ENCODE results near the gene KCNG4. TPM values are rescaled to one million over a fixed set of nuclear protein-coding genes. Genes with fewer than 3 reads are reported as not detected.

The KCNG4 gene
- total RNA-seq, result not detected

GRCh38 chr16:84239909-84240308 is at the start of gene KCNG4:
Gene KCNG4, minus strand, starts transcription at chr16:84240012. Its CDS starts 2,527 bp downstream, at chr16:84237485.
- no peak within 1 kb of the TSS for H3K4me3 ChIP-seq
- no peaks in the 10 kb centered on the region for H3K36me3 ChIP-seq
- H3K4me1 ChIP-seq (replicated peaks), result no peaks in the 10 kb centered on the region
- intact Hi-C loops (cut with DNase I), result loop anchor here (10.0 kb wide), 1 partner anchor 65 kb away; no protein-coding TSS in a partner anchor
- no peak within 1 kb of the TSS for H3K27ac ChIP-seq
- no peak for DNase-seq (ENCODE audit: low spot score)
- no peaks in the 10 kb centered on the region for H3K9me3 ChIP-seq
- H3K27me3 ChIP-seq (replicated peaks; ENCODE audit: insufficient read depth), result peaks cover 4% of the 10 kb centered on the region
- no peak for TF ChIP-seq CTCF (IDR thresholded peaks at IDR 0.05)
- TF ChIP-seq POLR2AphosphoS5 (IDR thresholded peaks at IDR 0.05), result no peak
- TF ChIP-seq POLR2A (IDR thresholded peaks at IDR 0.05), result no peak
- 10% methylated on average over 7 of the region's 7 CpGs for WGBS

- Histone ChIP-seq H3K9me3 (no peaks in the 10 kb centered on the region), H3K27ac (no peak overlapping the region), H3K4me3 (no peak overlapping the region), H3K27me3 (replicated peaks; ENCODE audit: insufficient read depth) (no peaks in the 10 kb centered on the region), H3K4me1 (replicated peaks) (no peaks in the 10 kb centered on the region), H3K36me3 (no peaks in the 10 kb centered on the region)
- TF ChIP-seq POLR2A (IDR thresholded peaks at IDR 0.05) (no peak), POLR2AphosphoS5 (IDR thresholded peaks at IDR 0.05) (no peak), CTCF (IDR thresholded peaks at IDR 0.05) (no peak)
- DNase-seq (ENCODE audit: low spot score), result no peak
- 85% methylated on average over 8 of the region's 8 CpGs for WGBS
- intact Hi-C loops (cut with DNase I), result loop anchor here (10.0 kb wide), 1 partner anchor 334 kb away; the partner anchor contains the start of gene OSGIN1
Measured at GRCh38 chr16:84288902-84289301, 49.1 kb upstream of the KCNG4 start.

- no peak for TF ChIP-seq CTCF (IDR thresholded peaks at IDR 0.05)
- peak; percentile 34 for TF ChIP-seq POLR2AphosphoS5 (IDR thresholded peaks at IDR 0.05)
- Histone ChIP-seq H3K4me3 (no peak overlapping the region), H3K4me1 (replicated peaks) (no peaks in the 10 kb centered on the region), H3K36me3 (no peaks in the 10 kb centered on the region), H3K27me3 (replicated peaks; ENCODE audit: insufficient read depth) (no peaks in the 10 kb centered on the region), H3K9me3 (no peaks in the 10 kb centered on the region), H3K27ac (peak overlapping the region; percentile 30 to 56)
- intact Hi-C loops (cut with DNase I), result loop anchor here (10.0 kb wide), 1 partner anchor 332 kb away; the partner anchor contains the start of gene OSGIN1
- no peak for DNase-seq (ENCODE audit: low spot score)
- WGBS, result 55% methylated on average over 16 of the region's 16 CpGs
Measured at GRCh38 chr16:84286578-84287240, 46.9 kb upstream of the KCNG4 start.

- Histone ChIP-seq H3K27ac (peak overlapping the region; percentile 37 to 56), H3K27me3 (replicated peaks; ENCODE audit: insufficient read depth) (no peaks in the 10 kb centered on the region), H3K4me3 (no peak overlapping the region), H3K9me3 (no peaks in the 10 kb centered on the region), H3K4me1 (replicated peaks) (no peaks in the 10 kb centered on the region), H3K36me3 (no peaks in the 10 kb centered on the region)
- 53% methylated on average over 13 of the region's 13 CpGs for WGBS
- intact Hi-C loops (cut with DNase I), result loop anchor here (10.0 kb wide), 1 partner anchor 329 kb away; the partner anchor contains the start of gene OSGIN1
- no peak for DNase-seq (ENCODE audit: low spot score)
- no peak for TF ChIP-seq POLR2A (IDR thresholded peaks at IDR 0.05)
- TF ChIP-seq POLR2AphosphoS5 (IDR thresholded peaks at IDR 0.05), result peak; percentile 19
- no peak for TF ChIP-seq CTCF (IDR thresholded peaks at IDR 0.05)
Measured at GRCh38 chr16:84284154-84284722, 44.4 kb upstream of the KCNG4 start.
